Measurements from ENCODE around the gene ARL6. TPM values are rescaled to one million over a fixed set of nuclear protein-coding genes. Genes with fewer than 3 reads are reported as not detected.

ARL6 gene, protein sequence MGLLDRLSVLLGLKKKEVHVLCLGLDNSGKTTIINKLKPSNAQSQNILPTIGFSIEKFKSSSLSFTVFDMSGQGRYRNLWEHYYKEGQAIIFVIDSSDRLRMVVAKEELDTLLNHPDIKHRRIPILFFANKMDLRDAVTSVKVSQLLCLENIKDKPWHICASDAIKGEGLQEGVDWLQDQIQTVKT
- total RNA-seq = 1 to 10 TPM; 1.2 to 4.3 (median 3.2) TPM

DNA sequence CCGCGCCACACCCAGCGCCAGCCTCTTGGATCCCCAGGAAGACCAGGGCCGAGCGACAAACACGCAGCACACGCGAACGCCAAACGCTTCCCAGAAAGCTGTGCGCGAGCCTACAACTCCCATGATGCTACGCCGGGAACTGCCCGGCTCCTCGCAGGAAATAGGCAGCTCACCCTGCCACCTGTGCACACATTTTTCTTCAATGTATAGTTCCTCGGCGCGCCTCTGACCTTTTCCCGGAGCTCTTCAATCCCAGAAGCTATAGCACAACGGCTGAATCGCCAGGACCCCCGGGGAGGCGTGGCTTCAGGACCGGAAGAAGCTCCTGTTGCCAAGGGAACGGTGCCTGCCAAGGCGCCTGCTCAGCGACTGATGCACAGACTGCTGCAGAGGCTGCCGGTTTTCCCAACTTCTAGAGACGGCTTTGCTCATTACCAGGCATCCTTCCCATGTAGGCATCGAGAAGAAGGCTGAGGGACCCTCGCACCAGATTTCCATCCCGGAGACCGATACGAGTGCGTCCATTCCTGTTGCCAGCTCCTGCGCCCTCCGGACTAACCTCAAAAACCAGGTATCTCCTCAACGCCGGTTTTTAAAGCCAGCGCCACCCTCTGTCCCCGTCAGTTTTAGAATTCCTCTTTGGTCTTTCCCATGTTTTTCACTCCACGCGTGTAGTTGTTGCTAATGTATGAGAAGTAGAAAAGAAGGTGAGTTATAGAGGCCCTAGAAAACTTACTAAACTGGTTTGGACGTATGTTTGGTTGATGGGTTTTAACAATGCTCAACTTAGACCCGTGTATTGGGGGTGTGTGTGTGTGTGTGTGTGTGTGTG lies at the start of gene ARL6:
Gene ARL6 (plus strand): TSS at position 352 of the 832 bp plus-strand sequence. CDS start 3,350 bp downstream, outside the sequence.
- Histone ChIP-seq H3K4me1 (peaks cover 8 to 20% of the 10 kb centered on the region in 2 donors), H3K9me3 (no peaks in the 10 kb centered on the region), H3K27ac (peak within 1 kb of the TSS; percentile 71 to 85 (median 78)), H3K36me3 (peaks cover 0 to 8% of the 10 kb centered on the region in 2 donors), H3K4me3 (peak within 1 kb of the TSS; percentile 84 to 97 (median 96)), H3K27me3 (no peaks in the 10 kb centered on the region)
- ATAC-seq (peak; percentile 98 to 99), DNase-seq (peak; percentile 55 to 71)
- intact Hi-C loops (cut with DNase I; ENCODE audit: low total_unique reads) (loop anchor here (2.0 kb wide), 2 partner anchors 58 to 758 kb away; partner anchors contain the start of genes CLDND1 and CRYBG3), in situ Hi-C loops (cut with MboI; ENCODE audit: low sequenced_read_pairs in 4 of 4) (no loop called here)
- no peak for TF ChIP-seq POLR2A (IDR thresholded peaks at IDR 0.05)
- TF ChIP-seq, protein P1, sequence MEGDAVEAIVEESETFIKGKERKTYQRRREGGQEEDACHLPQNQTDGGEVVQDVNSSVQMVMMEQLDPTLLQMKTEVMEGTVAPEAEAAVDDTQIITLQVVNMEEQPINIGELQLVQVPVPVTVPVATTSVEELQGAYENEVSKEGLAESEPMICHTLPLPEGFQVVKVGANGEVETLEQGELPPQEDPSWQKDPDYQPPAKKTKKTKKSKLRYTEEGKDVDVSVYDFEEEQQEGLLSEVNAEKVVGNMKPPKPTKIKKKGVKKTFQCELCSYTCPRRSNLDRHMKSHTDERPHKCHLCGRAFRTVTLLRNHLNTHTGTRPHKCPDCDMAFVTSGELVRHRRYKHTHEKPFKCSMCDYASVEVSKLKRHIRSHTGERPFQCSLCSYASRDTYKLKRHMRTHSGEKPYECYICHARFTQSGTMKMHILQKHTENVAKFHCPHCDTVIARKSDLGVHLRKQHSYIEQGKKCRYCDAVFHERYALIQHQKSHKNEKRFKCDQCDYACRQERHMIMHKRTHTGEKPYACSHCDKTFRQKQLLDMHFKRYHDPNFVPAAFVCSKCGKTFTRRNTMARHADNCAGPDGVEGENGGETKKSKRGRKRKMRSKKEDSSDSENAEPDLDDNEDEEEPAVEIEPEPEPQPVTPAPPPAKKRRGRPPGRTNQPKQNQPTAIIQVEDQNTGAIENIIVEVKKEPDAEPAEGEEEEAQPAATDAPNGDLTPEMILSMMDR (IDR thresholded peaks at IDR 0.05 in 4 of 5, conservative IDR thresholded peaks at IDR 0.05 in 1 of 5) = no peak

DNA sequence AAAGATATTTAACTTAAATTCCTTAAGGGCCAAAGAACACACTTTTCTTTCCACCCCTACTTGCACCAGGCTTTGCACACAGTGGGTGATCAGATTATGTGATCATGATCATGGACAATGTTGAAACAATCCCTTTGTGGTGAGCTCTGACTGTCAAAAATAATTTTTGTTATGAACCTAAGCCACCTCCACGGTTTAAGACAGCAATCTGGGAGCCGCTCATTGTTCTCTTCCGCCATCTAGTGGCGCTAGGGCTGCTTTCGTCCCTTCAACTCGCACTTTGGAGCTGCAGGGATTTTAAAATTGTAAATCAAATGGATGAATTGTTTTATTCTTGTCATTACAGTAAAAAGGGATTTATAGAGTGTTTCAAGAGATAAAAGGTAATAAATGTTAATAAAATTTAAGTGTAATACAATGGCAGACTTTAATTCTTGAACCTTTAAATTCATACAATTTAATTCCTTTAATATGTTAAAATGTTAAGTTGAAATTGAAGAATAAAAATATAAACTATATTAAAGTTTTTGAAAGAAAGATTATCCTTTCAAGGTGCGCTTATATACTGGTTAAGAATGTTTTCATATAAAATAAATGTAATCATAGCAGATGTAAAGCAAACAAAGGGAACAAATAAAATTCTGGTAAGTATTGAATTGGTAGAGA lies 45.3 kb upstream of the ARL6 start:
- TF ChIP-seq, protein P1 (IDR thresholded peaks at IDR 0.05 in 4 of 5, conservative IDR thresholded peaks at IDR 0.05 in 1 of 5) = peak; percentile 55 to 93 (median 65)
- no peak for TF ChIP-seq POLR2A (IDR thresholded peaks at IDR 0.05)
- DNase-seq = peak; percentile 11 to 40
- H3K4me3 ChIP-seq = peak overlapping the region in 2 of 4 donors; percentile 17 to 18
- peaks cover 0 to 3% of the 10 kb centered on the region in 2 donors for H3K4me1 ChIP-seq
- H3K27me3 ChIP-seq = no peaks in the 10 kb centered on the region
- no peaks in the 10 kb centered on the region for H3K9me3 ChIP-seq
- peak; percentile 75 to 82 for ATAC-seq
- intact Hi-C loops (cut with DNase I; ENCODE audit: low total_unique reads) = no loop called here
- in situ Hi-C loops (cut with MboI; ENCODE audit: low sequenced_read_pairs in 4 of 4) = loop anchor here in 1 of 4 donors (25.0 kb wide), 1 partner anchor 857 kb away; no protein-coding TSS in a partner anchor
- no peaks in the 10 kb centered on the region for H3K36me3 ChIP-seq
- H3K27ac ChIP-seq = no peak overlapping the region

DNA sequence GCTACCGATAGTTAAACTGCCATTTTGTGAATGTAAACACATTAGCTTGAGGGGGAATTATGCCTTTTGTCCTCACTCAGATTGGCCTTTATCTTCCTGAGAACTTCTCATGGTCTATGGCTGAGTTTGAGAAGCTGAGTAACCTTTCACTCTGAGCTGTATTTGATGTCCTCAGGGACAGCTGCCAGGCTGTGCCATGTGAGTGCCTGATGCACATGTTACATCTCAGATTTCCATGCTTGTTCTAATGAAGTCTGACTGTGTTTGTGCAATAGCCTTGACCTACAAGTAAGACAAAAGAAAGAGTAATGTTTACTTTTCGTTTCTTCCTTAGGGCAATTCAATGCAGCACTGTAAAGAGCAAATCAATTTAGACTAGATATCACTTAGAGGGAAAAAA lies 44.1 kb upstream of the ARL6 start:
- TF ChIP-seq POLR2A (IDR thresholded peaks at IDR 0.05) = no peak
- TF ChIP-seq, protein P1 (IDR thresholded peaks at IDR 0.05 in 4 of 5, conservative IDR thresholded peaks at IDR 0.05 in 1 of 5) = no peak
- peak; percentile 30 to 58 for DNase-seq
- no peaks in the 10 kb centered on the region for H3K27me3 ChIP-seq
- peaks cover 0 to 3% of the 10 kb centered on the region in 2 donors for H3K4me1 ChIP-seq
- intact Hi-C loops (cut with DNase I; ENCODE audit: low total_unique reads) = no loop called here
- no peak overlapping the region for H3K4me3 ChIP-seq
- H3K27ac ChIP-seq = peak overlapping the region in 1 of 4 donors; percentile 6
- no peaks in the 10 kb centered on the region for H3K36me3 ChIP-seq
- in situ Hi-C loops (cut with MboI; ENCODE audit: low sequenced_read_pairs in 4 of 4) = loop anchor here in 1 of 4 donors (25.0 kb wide), 1 partner anchor 858 kb away; no protein-coding TSS in a partner anchor
- no peaks in the 10 kb centered on the region for H3K9me3 ChIP-seq
- peak; percentile 89 to 92 for ATAC-seq

DNA sequence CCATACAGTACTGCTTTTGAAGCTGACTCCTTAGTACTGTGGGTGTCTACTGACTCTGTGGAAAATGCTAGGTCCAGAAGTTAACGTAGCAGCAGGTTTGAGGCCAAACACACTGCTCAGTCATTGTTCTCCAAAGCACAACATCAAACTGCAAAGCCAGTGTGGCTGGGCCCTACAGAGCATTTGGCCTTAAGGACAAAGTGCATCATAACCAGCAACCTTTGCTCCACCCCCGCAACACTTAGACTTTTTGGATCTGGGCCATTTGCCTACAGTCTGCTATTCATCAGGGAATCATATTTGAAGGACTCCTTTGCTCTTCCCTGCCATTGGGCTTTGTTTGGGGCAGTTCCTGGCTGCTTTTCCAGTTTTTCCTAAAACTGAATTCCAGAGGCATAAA lies 43.1 kb upstream of the ARL6 start:
- no peaks in the 10 kb centered on the region for H3K27me3 ChIP-seq
- in situ Hi-C loops (cut with MboI; ENCODE audit: low sequenced_read_pairs in 4 of 4) (loop anchor here in 1 of 4 donors (25.0 kb wide), 1 partner anchor 859 kb away; no protein-coding TSS in a partner anchor), intact Hi-C loops (cut with DNase I; ENCODE audit: low total_unique reads) (no loop called here)
- TF ChIP-seq POLR2A (IDR thresholded peaks at IDR 0.05) = no peak
- TF ChIP-seq, protein P1 (IDR thresholded peaks at IDR 0.05 in 4 of 5, conservative IDR thresholded peaks at IDR 0.05 in 1 of 5) = no peak
- H3K9me3 ChIP-seq = no peaks in the 10 kb centered on the region
- DNase-seq (no peak), ATAC-seq (no peak)
- H3K27ac ChIP-seq = no peak overlapping the region
- no peaks in the 10 kb centered on the region for H3K36me3 ChIP-seq
- no peak overlapping the region for H3K4me3 ChIP-seq
- peaks cover 0 to 3% of the 10 kb centered on the region in 2 donors for H3K4me1 ChIP-seq

Data from gastrocnemius medialis (tissue), 4 donors.